Tongue (tissue), 2 donors: ENCODE results near the gene PLD1. TPM values are rescaled to one million over a fixed set of nuclear protein-coding genes. Genes with fewer than 3 reads are reported as not detected.
A peak's percentile ranks its signal among the peaks of the same experiment; 100 is the strongest.
"Not testable (repeated sequence)": the region's sequence is repeated elsewhere in the genome, so short reads cannot be mapped to it uniquely, and the experiment has no call there.

Source experiments
- DNase-seq: peaks from one replicate; pipeline ENCODE4 v3.0.0-alpha.2; 2015
- total RNA-seq: library from RNA; depleted of rRNA; stranded (reverse); fragments of >200 nt; gene quantifications from one replicate; pipeline ENCODE4 v1.2.3, GENCODE V29; 2014

Gene PLD1
- total RNA-seq, 1 donor from 2014 or later: 60.6 TPM

DNA sequence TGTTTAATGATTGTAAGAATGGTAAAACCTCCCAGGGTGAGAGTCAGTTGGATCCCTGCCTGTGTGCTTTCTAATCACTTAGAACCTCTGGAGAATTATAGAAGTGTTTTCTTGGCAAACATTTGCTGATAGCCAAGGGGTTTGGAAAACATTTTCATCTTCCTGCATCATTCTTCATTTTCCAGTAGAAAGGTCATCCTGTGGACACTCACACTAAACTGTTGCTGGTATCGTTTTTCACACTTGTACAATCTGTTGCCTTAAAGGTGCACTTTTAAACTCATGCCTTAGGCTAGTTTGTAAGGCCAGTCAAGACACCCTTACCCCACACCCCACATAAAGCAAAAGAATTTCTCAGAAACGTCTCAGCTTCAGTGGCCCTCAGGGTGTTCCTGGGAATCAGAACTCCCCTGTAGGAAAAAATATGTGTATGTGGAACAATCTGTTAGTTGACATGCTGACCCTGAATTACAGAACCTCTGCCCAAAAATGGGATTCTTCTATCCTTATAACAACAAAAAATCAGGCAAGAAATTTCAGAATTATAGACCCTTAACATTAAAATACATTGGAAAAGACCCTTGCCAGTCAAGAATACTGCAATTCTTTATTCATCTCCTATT lies 5.8 kb upstream of the PLD1 start:
- DNase-seq: no peak

DNA sequence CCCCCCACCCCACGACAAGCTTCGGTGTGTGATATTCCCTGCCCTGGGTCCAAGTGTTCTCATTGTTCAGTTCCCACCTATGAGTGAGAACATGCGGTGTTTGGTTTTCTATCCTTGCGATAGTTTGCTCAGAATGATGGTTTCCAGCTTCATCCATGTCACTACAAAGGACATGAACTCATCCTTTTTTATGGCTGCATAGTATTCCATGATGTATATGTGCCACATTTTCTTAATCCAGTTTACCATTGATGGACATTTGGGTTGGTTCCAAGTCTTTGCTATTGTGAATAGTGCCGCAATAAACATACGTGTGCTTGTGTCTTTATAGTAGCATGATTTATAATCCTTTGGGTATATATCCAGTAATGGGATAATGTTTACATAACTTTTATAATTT lies 4.4 kb upstream of the PLD1 start:
- DNase-seq: not testable (repeated sequence)

DNA sequence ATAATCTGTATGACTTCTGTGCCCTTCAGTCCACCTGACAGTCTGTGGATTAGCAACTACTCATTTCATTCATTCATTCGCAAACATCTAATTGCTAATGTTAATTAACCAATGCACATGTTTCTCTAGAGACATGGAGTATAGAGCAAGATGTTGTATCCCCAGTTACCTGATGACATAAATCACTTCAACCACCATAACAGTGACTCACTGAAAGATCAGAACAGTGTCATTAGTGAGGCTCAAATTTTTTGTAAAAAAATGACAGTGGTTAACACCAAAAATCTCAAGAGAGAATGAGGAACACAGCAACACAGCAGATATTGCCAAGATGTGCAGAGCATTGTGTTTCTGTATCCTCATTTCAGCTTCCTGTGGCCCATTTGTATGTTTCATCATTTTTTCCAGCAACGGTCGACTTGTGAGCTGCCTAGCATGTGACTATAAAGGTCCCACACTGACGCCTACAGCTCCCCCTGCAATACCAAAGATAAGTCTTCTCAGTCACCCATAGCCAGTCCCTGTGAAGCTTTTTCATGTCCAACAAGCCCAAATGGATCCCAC lies 3.7 kb upstream of the PLD1 start:
- DNase-seq: no peak

DNA sequence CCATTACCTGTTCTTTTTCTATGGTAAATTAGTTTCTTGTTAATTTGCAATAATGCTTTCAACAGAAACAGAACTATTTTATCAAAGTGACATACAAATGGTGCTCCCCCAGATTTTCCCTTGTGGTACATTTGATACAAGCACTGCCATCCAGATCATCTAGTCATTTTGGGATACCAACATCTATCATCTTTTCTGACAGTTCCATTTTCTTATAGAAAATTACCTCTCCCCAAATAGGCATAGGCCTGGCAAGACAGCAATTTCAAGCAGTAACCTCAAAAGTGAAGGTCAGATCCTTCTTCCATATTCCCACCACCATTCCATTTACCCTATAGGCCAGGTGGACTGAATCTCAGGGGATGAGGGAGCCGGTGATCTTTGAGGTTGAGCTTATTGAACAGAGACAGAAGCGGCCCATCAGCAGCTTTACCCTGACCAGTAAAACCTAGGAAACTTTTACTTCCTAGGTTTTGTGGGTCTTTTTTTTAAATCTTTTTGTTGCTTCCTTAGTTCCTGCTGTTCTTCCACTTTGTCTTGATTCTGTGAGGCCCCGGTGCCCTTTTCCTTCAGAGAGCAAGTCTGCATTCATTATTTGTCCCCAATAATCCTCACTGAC lies 3.1 kb upstream of the PLD1 start:
- no peak for DNase-seq

DNA sequence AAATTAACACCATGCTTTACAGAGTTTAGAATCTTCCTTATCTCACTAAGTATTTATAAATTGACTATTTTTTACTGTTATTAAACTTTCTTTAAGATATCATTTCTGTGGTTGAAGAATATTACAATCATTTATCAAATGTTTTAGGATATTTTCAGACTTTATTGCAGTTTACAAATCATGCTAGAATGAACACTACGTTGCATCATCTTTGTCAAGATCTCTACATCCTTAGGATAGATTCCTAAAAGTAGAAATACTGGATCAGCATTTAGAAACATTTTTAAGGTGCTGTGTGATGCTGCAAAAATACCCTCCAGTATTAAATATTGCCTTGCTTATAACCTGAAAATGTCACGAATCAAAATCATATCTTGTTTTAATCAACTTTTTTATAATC lies 2.5 kb upstream of the PLD1 start:
- DNase-seq: no peak

DNA sequence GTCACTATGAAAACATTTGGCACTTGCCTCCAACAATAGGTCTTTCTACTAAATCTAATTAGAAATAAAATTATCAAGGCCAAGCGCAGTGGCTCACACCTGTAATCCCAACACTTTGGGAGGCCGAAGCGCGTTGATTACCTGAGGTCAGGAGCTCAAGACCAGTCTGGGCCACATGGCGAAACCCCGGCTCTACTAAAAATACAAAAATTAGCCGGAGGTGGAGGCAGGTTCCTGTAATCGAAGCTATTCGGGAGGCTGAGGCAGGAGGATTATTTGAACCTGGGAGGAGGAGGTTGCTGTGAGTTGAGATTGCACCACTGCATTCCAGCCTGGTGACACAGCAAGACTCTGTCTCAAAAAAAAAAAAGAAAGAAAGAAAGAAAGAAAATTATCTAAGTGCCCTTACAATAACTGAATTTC lies 1.6 kb upstream of the PLD1 start:
- no peak for DNase-seq

DNA sequence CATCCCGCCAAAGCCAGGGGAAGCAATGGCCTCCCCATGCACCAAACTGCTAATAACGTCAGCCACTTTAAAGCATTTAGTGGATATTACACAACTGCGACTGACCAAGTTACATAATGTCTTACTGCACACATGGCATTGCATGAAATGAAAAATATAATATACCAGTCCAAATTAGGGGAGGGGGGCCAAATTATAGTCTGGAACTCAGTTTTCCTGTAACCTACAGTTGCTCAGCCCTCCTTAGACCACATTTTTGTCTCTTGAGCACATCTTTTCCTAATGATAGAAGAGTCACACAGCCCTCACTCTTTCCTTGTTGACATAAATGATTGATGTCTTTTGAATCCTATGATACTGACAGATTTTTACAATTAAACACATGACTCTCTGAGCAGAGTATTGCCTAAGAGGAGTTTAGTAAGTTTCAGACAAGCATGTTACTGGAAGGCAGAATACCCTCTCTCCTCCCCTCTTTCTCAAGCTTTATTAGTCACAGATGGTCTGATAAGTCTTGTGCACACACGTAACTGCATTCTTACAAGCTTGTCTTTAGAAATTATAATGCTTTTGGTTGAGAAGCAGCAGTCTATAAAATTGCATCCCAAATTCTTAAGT lies 1.1 kb upstream of the PLD1 start:
- peak; percentile 65 for DNase-seq

DNA sequence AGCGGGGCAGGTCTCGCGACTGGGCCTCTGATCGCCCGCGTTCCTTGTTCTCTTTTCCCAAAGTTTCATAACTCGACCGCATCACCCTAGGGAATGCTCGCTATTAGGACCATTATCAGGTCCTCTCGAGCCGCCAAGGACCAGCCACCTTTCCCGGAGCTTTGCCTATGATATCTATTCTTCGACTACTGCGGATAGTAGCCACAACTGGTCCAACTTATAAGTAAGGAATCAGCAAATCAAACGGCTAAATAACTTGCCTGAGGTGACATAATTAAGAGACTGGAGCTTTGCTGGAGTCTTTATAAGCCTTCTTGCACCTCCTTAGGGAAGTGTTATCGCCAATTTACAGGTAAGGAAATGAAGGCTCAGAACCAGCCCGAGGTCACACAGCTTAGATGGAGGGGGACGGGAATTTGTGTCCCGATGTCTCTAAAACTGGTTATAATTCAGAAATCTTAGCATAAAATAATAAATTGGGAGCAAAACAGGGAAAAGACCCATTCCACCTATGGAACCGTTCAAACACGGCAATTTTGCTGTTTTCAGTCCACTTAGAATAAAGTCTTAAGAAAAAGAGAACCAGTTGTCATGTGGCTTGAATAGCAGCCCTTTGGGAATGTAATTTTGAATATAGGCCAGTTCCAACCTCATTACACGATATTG lies 479 bp upstream of the PLD1 start:
- no peak for DNase-seq

DNA sequence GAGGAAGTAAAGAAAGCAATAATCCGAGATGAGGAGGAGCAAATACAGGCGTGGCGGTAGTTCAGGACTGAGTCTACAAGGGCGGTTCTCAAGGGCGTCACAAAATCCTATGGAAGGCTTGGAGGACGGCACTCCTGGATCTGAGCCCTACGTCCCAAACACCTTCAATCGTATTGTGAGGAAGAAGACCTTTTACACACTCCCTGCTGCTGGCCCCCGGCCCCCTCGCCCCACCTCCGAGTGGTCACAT lies 747 bp downstream of the PLD1 start:
- DNase-seq: peak; percentile 70

DNA sequence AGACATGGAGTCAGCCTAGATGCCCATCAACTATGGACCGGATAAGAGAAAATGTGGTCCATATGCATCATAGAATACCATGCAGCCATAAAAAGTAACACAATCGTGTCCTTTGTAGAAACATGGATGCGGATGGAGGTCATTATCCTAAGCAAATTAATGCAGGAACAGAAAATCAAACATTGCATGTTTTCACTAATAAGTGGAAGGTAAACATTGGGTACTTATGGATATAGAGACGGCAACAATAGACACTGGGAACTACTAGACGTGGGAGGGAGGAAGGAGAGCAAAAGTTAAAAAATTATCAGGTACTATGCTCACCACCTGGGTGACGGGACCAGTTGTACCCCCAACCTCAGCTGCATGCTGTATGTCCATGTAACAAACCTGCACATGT lies 2.5 kb downstream of the PLD1 start:
- no peak for DNase-seq

DNA sequence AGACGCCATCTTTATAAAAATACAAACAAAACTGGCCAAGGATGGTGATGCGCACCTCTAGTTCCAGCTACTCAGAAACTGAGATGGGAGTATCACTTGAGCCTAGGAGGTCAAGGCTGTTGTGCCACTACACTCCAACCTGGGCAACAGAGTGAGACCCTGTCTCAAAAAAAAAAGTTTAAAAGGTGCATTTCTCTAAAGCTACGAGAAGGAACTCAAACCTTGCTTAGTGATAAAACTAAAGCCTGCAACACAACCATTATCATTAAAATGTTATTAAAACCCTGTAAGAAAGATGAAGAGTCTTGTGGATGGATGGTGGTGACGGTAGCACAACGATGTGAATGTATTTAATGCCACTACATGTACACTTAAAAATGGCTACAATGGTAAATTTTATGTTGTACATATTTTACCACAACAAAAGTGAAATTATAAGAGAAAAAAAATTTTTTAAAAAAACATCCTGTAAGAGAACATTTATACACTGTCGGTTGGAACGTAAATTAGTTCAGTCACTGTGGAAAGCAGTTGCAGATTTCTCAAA lies 3.1 kb downstream of the PLD1 start:
- no peak for DNase-seq

DNA sequence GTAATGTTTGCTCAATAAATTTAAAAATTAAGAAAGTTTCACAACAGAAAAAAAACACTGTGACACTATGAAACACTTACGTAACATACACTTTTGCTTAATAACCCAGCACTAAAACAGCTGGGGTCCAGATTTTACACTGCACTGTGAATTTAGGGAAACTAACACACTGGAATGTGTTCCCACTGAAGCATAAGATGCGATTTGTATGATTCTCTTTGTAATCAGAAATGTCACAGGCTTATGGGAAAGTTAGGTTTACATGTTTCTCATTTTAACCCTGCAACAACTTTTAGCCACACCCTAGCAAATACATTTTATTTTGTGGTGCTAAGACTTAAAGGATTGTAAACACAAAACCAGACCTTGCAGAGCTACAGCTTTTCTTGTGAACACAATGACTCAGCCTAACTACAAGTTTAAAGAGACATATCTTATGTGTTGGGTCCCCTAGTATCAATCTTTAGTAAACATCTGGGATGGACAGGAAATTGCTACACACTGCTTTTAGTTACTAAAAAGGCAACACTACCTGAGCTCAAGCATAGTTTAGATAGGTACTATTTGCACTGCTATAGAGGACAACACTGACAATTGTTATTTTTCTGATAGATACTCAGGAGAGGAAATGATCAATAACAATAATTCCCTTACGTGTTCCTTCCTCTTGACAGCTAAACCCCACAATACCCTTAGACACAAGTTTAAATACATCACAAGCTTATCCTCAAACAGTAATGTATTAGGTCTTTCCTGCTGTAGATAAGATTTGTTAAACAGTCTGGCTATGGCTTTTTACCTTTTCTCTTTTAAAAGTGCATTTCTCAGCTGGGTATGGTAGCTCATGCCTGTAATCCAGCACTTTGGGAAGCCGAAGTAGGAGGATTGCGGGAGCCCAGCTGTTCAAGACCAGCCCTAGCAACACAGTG lies 3.8 kb downstream of the PLD1 start:
- peak; percentile 80 for DNase-seq

DNA sequence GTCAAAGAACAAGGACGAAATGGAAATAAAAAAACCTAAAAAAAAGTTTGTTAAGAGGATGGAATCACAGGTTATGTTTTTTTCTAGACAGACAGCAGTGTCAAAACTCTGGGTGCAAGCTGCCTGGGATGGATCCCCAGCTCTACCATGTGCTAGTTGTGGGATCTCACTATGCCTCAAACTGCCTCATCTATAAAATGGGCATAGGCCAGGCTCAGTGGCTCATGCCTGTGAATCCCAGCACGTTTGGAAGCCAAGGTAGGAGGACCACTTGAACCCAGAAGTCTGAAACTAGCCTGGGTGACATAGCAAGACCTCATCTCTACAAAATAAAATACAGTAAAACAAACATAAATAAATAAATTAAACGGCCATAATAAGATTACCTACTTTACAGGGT lies 4.6 kb downstream of the PLD1 start:
- no peak for DNase-seq

DNA sequence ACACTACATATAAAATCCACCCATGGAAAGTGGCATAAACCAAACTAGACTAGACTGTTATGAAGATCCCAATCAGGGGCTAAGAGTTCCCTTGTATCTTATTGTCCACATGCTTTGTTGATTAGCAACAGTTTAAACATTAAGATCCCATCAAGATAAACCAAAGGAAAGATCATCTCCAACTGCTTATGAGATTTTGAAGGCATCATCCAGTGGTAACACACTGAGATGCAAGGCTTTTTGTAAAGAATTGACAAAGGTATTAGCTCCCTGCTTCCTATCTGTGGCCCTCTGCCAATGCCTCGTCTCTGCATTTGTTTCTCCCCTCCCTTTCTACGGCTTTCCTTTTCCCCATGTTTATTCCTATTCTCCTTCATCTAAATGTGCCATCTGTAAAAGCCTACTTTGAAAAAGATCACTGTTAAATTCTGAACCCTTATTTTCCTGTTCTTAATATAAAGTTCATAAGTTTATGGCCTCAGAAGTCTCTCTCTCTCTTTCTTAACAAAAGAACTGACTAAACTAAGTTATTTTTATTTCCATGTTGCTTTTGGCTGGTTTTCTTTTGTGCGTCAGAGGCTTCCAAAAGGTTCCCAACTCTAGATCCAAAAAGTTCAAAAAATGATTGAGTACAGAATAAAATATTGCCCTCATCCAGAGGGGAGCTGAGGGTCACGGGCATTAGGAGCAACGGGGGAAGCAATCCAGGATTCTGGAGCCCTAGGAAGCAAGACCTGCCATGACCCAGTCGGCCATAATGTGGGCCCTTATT lies 5.5 kb downstream of the PLD1 start:
- DNase-seq: no peak

DNA sequence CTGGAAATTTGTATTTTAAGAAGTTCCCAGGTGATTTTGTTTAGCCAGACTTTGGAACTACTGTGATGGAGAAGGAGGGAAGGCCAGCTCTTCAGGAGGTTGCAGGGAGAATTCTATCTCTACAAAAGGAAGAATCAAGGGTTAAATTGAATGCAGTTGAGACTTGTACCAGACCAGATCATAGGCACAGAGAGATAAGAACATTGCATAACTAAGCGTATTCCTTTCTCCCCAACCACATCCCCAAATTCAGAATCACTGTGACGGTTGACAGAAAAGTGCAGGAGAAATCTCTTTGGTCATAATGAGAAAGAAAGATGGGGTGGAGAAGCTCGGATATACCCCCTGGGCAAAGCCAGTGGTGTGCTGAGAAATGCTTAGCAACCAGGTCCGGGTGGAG lies 7.2 kb downstream of the PLD1 start:
- DNase-seq: no peak

DNA sequence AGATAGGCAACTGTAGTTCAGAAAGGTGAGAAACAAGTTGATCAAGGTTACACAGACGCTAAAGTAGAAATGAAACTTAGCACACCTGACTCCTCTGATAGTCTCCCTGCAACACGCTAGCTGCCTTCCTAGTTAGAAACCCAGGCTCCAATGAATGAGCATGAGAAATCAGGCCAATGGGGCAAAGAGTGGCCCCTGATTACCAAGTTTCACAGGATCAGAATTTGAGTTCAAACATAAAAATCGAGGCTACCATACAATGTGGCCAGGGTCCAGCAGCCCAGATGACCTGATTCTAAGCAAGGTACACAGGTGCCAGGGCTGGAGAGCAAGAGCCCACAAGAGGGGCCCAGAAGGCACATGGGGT lies 7.7 kb downstream of the PLD1 start:
- DNase-seq: no peak

DNA sequence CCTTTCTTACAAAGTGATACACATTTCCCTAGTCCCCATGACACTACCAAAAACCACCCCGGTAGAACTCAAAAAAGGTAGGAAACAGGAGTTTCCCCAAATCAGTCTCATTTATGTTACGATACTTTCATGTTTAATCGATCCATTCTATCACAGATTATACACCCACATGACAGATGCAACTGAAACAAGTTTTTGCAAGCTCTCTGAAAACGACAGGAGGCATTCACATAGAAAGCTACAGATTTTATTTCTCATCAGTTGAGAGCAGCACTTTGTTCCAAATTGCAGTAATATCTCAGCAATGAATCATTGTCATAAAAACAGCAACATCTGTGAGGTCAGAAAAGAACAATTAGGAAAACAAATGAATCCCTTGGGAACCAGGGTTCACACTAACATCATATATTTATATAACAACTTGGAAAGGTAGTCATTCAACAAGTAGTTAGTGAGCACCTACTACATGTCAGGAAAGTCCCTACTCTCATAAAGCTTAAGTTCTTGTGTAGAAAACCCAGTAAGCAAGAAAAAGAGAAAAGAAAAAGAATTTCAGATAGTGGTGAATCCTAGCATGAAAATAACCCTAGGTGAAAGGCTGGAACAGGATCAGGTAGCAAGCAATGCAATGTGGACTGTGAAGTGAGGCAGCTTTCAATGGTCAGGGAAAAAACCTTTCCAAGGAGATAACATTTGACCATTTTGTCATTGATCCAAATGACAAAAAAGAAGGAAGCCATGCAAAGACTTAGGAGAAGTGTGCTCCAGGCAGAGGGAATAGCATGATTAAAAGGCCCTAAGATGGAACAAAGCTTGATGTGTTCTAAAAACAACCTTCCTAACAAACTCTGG lies 8.3 kb downstream of the PLD1 start:
- DNase-seq: no peak

DNA sequence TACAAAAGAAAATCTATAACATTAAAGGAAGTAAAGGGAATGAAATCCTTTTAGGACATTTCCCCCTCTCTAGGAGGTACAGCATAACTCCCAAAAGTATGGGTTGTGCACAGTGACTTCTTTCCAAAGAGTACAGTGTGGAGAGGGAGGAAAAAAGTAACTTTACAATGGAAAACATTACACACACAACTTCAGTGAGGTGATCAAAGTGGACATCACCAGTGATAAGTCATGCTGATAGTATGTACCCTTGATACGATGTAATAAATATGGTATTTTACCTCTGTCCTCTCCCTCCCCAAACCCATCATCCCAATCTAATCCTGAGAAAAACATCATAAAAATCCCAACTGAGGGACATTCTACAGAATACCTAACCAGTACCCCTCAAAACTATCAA lies 10.8 kb downstream of the PLD1 start:
- DNase-seq: no peak

DNA sequence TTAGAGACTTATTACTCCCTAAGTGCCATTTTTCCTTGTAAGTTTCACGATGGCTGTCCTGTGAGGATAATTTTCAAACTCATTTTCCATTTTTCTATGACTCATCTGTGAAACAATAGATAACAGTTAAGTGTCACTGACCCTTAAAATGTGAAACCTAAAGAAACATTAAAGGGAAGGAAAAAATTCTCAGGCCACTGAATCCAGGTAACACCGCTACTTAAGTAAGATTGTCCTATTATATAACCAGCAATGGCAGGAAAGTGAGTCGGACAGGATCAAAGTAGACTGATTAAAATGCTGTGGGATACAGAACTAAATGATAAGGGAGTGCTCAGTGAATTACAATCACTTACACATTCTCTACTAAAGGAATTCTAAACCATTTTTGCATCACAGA lies 12.4 kb downstream of the PLD1 start:
- DNase-seq: no peak

DNA sequence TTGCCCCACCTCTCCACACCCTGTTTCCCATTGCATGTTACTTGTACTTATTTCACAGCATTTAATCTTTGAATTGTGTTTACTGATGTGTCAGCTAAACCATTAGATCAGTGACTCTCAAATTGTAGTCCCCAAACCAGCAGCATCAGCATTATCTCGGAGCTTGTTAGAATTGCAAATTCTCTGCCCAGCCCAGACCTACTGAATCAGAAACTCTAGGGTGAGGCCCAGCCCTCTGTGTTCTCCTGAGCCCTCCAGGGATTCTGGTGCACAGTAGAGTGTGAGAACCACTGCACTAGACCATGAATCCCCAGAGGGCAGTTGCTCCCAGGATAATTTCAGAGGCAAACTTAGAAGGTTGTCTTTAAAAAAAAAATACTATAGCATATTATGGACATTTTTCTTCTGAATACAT lies 13.0 kb downstream of the PLD1 start:
- DNase-seq: no peak
